ENCODE results near the gene LTB4R.
"Not testable (repeated sequence)": the region's sequence is repeated elsewhere in the genome, so short reads cannot be mapped to it uniquely, and the experiment has no call there.

Gene LTB4R

GRCh38 chr14:24348186-24348585 lies 36.9 kb downstream of the LTB4R start:
- DNase-seq: no peak

GRCh38 chr14:24349742-24350141 lies 38.4 kb downstream of the LTB4R start:
- no peak for DNase-seq

GRCh38 chr14:24351517-24351916 lies 40.2 kb downstream of the LTB4R start:
- no peak for DNase-seq

GRCh38 chr14:24353559-24354481 lies 42.5 kb downstream of the LTB4R start:
- DNase-seq: no peak

- not testable (repeated sequence) for DNase-seq
Observed at GRCh38 chr14:24354482-24354825, 43.2 kb downstream of the LTB4R start.

- DNase-seq: no peak
Observed at GRCh38 chr14:24355009-24355408, 43.7 kb downstream of the LTB4R start.

- no peak for DNase-seq
Observed at GRCh38 chr14:24356208-24356607, 44.9 kb downstream of the LTB4R start.

GRCh38 chr14:24360281-24360680 lies 49.0 kb downstream of the LTB4R start:
- no peak for DNase-seq

GRCh38 chr14:24361326-24361725 lies 50.0 kb downstream of the LTB4R start:
- DNase-seq: no peak

- DNase-seq: no peak
Observed at GRCh38 chr14:24362241-24362960, 51.1 kb downstream of the LTB4R start.

- DNase-seq: no peak
Observed at GRCh38 chr14:24363401-24363800, 52.1 kb downstream of the LTB4R start.

GRCh38 chr14:24364841-24365240 lies 53.5 kb downstream of the LTB4R start:
- DNase-seq: no peak

GRCh38 chr14:24365600-24366412 lies 54.5 kb downstream of the LTB4R start:
- peak; percentile 66 for DNase-seq

GRCh38 chr14:24366413-24366720 lies 55.1 kb downstream of the LTB4R start:
- no peak for DNase-seq

- DNase-seq: peak; percentile 18
Observed at GRCh38 chr14:24366721-24367513, 55.6 kb downstream of the LTB4R start.
